HCT116 (cell line): Measurements from ENCODE around the gene CDC45.

Experiments
- CBX3 ChIP-seq: IDR thresholded peaks from 2 replicates; pipeline ENCODE4 v1.6.1; 2012; ENCODE audit warnings: low read depth
- CTCF ChIP-seq, 3 experiments: fragments of 200-600 bp in 1 of 3; sonication (generic) in 1 of 3; IDR thresholded peaks in 2 of 3; conservative IDR thresholded peaks in 1 of 3; 2 replicates each; pipeline ENCODE4 v1.5.1; 2012 to 2017; ENCODE audit warnings: low read depth in 2 of 3, low read length in 2 of 3, antibody characterized with exemption in 1 of 3, borderline replicate concordance in 1 of 3, control low read depth in 1 of 3, mild to moderate bottlenecking in 1 of 3, mixed read lengths in 1 of 3, mixed run types in 1 of 3, moderate library complexity in 1 of 3; ENCODE audit not compliant: insufficient read depth in 1 of 3
- ELF1 ChIP-seq: IDR thresholded peaks from 2 replicates; pipeline ENCODE4 v1.6.1; 2012; ENCODE audit warnings: low read depth, borderline replicate concordance
- EZH2 ChIP-seq: fragments of 200-600 bp; sonication (generic); IDR thresholded peaks from 2 replicates; pipeline ENCODE4 v1.6.1; 2017; ENCODE audit warnings: antibody characterized with exemption, mixed run types
- EZH2phosphoT487 ChIP-seq: fragments of 200-600 bp; IDR thresholded peaks from 2 replicates; pipeline ENCODE4 v1.6.1; 2018; ENCODE audit warnings: antibody characterized with exemption, borderline replicate concordance
- FOSL1 ChIP-seq: IDR thresholded peaks from 2 replicates; pipeline ENCODE4 v1.6.1; 2012; ENCODE audit warnings: low read depth
- POLR2A ChIP-seq: IDR thresholded peaks from 2 replicates; pipeline ENCODE4 v1.7.0; 2011; ENCODE audit warnings: borderline replicate concordance; ENCODE audit not compliant: insufficient read depth, insufficient read length; ENCODE audit errors: extremely low read depth
- POLR2AphosphoS5 ChIP-seq: IDR thresholded peaks from 2 replicates; pipeline ENCODE4 v1.6.1; 2011; ENCODE audit warnings: mild to moderate bottlenecking, low read depth, low read length, moderate library complexity
- RAD21 ChIP-seq: IDR thresholded peaks from 2 replicates; pipeline ENCODE4 v1.6.1; 2012; ENCODE audit warnings: low read depth, mild to moderate bottlenecking
- REST ChIP-seq: IDR thresholded peaks from 2 replicates; pipeline ENCODE4 v1.6.1; 2012; ENCODE audit warnings: low read depth
- SP1 ChIP-seq: IDR thresholded peaks from 2 replicates; pipeline ENCODE4 v1.6.1; 2012; ENCODE audit warnings: low read depth
- SRF ChIP-seq: IDR thresholded peaks from 2 replicates; pipeline ENCODE4 v1.6.1; 2012; ENCODE audit warnings: low read depth
- YY1 ChIP-seq: IDR thresholded peaks from 2 replicates; pipeline ENCODE4 v1.6.1; 2011; ENCODE audit warnings: low read length, low read depth, moderate library complexity, mild to moderate bottlenecking; ENCODE audit not compliant: insufficient replicate concordance; ENCODE audit errors: extremely low read depth
- TF ChIP-seq, protein P1 (sequence below): IDR thresholded peaks from 2 replicates; pipeline ENCODE4 v1.6.1; 2012

GRCh38 chr22:19533857-19534256 is 54.1 kb downstream of the CDC45 start:
- no peak for TF ChIP-seq REST
- TF ChIP-seq RAD21 = no peak
- no peak for TF ChIP-seq EZH2phosphoT487
- TF ChIP-seq, protein P1, sequence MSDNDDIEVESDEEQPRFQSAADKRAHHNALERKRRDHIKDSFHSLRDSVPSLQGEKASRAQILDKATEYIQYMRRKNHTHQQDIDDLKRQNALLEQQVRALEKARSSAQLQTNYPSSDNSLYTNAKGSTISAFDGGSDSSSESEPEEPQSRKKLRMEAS = no peak
- no peak for TF ChIP-seq POLR2A
- TF ChIP-seq SP1 = no peak
- no peak for TF ChIP-seq EZH2
- no peak for TF ChIP-seq CTCF (IDR thresholded peaks at IDR 0.05 in 2 of 3, conservative IDR thresholded peaks at IDR 0.05 in 1 of 3; ENCODE audit: borderline replicate concordance in 1 of 3, insufficient read depth in 1 of 3, low read depth in 2 of 3, low read length in 2 of 3)
- no peak for TF ChIP-seq FOSL1
- no peak for TF ChIP-seq ELF1
- TF ChIP-seq YY1 = no peak
- TF ChIP-seq POLR2AphosphoS5 = no peak
- TF ChIP-seq SRF = no peak
- no peak for TF ChIP-seq CBX3
